Left kidney (tissue), 2 donors: ENCODE data around the gene CHMP4A. TPM values are rescaled to one million over a fixed set of nuclear protein-coding genes. Genes with fewer than 3 reads are reported as not detected.
"Not testable (repeated sequence)": the region's sequence is repeated elsewhere in the genome, so short reads cannot be mapped to it uniquely, and the experiment has no call there.

Source experiments
- DNase-seq: peaks from one replicate; pipeline ENCODE4 v3.0.0-alpha.2; 2013
- polyA plus RNA-seq: library from polyadenylated mRNA; unstranded; fragments of 120-200 nt; gene quantifications from one replicate; pipeline ENCODE4 v1.2.1, GENCODE V29; 2013; ENCODE audit not compliant: insufficient read length

The CHMP4A gene
- polyA plus RNA-seq, 1 donor, result 63.7 TPM

DNA sequence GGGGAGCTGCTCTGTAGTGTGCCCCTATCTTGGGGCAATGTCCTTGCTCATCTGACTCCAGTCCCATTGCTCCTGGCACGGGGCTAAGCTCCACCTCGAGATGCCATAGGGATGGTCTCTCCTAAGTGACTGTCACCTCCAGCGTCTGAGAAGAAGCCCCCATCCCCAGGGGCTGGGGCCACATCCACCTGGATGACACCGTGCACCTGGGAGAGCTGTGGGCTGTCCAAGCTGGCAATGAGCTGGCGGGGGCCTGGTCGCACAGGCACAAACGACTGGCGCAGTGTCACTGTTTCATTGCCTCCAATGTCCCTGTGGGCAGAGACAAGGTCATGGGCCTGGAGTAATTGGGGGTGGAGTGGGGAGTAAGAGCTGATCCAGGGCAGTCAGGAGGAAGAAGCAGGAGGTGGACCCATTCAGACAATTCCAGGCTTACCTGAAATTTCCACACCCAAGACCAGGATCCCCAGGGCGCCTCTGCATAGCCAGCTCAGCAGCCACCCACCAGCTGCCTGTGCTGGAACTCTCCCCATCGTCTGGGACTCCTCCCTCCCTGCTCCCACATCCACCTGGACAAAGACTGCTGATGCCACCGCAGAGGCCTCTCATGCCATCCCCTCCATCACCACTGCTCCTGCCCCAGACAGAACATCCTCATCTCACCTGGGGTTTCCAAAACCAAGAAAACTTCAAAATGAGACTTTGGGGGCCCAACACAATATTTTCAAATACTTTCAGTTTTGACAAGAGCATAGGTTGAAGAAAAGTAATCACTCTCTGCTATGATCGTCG, 36.1 kb upstream of the CHMP4A start:
- no peak for DNase-seq

DNA sequence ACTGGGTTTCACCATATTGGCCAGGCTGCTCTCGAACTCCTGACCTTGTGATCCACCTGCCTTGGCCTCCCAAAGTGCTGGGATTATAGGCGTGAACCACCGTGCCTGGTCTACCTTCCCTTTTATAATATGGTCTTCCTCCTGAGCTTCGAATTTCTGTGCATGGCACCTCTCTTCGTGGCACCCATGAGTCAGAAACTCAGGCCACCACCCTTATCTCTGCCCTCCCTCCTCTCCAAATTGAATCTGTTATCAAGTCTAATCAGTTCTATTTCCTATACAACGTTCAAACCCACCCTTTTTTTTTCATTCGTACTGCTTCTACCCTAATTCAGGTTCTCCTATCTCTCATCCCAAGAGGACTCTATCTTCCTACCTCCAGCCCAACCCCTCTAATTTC, 34.1 kb upstream of the CHMP4A start:
- no peak for DNase-seq

DNA sequence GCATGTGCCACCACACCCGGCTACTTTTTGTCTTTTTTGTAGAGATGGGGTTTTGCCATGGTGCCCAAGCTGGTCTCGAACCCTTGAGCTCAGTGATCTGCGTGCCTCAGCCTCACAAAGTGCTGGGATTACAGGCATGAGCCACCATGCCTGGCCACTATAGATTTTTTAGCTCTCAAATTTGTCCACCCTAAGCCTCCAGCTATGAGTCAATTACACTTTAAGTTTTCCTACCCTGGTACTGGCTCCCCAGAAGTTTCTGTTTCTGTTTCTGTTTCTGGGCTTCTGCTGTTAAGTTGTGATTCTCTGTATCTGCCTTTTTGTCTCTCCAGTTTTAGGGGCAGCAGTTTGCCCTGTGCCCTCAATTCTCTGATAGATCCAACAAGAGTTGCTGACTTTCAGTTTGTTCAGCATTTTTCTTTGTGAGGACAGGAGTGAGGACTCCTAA, 33.5 kb upstream of the CHMP4A start:
- no peak for DNase-seq

- not testable (repeated sequence) for DNase-seq
Observed at GRCh38 chr14:24245350-24245749, 32.1 kb upstream of the CHMP4A start.

- no peak for DNase-seq
Observed at GRCh38 chr14:24243336-24243836, 30.1 kb upstream of the CHMP4A start.

DNA sequence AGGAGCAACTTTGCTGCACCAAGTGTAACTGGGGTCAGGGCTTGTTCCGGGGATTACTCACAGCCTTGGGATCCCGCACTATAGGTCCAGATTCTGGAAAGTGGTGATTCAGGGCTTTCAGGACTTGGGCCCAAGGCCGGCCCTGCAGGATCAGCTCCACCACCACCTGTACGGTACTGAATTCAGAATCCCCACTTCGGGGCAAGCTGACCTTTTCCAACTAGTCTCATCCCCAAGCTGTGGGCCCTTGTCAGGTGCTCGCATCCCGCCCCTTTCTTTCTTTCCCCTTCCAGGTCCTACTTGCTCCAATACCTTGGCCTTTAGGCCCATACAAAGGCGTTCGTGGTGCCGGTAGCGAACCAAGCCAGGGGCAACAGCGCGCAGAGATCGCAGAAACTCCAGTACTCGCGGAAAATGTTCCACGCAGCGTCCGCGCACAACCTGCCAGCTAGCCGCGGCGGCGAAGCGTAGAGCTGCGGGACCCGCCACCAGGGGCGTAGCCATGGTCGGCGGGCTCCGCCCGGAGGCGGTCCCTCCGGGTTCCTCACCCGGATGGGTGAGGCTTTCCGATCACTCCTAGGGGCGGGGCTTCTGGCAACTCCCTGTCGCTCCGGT, 28.6 kb upstream of the CHMP4A start:
- peak; percentile 91 for DNase-seq

- no peak for DNase-seq
Observed at GRCh38 chr14:24240110-24240918, 27.0 kb upstream of the CHMP4A start.

GRCh38 chr14:24238527-24239037, 25.3 kb upstream of the CHMP4A start:
- no peak for DNase-seq

- no peak for DNase-seq
Observed at GRCh38 chr14:24238123-24238522, 24.8 kb upstream of the CHMP4A start.

DNA sequence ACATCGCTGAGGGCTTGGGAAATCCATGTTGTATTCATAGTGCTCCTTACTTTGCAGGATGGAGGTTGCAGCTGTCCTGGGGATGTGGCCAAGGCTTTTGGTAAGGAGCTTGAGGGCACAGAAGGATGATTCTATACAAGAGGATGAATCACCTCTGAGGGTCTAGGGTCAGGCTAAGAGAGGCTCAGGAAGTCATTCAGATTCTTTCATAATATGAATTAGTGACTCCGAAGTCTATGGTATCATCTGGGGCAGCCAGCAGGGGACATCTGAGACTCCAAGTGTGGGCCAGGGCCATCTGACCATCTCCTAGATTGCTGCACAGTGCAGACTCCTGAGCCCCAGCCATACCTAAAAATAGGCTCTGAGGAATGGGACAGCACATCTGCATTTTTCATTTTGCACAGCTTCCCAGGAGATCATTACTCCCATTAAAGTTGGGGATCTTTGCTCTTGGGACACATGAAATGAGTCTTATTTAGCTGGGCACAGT, 24.2 kb upstream of the CHMP4A start:
- DNase-seq, result no peak

- DNase-seq, result no peak
Observed at GRCh38 chr14:24236689-24237462, 23.6 kb upstream of the CHMP4A start.

DNA sequence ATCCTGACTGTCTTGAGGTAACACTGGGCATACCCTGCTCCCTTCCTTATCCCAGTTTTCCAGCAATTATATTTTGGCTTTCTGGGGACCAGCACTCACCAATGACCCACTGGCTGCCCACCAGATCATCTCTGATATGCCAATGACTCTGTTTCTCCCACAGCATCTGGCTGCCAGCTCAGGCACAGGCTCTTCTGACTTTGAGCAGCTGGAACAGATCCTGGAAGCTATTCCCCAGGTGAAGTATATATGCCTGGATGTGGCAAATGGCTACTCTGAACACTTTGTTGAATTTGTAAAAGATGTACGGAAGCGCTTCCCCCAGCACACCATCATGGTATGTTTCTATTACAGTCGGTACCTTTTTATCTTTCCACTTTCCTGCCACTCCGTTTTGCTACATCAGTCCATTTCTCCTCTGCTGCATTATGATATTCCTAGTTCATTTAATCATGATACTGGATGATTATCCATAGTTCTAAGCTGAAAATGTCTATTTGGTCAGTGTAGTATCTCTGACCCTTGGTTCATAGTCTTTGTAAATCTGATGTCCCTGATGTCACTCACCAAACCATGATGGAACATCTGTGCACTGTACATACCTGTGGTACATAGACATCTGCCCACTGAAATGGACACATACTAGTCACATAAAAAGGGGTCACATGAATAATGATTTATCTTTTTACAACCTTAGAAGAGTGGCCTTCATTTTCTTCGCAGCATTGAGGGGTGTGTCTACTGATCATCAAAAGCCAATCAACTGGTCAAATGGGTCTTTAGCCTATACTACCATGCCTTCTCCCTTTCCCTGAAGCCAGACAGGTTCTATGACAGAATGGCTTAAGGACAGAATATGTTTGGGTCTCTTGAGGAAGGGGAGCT, 22.8 kb upstream of the CHMP4A start:
- no peak for DNase-seq

DNA sequence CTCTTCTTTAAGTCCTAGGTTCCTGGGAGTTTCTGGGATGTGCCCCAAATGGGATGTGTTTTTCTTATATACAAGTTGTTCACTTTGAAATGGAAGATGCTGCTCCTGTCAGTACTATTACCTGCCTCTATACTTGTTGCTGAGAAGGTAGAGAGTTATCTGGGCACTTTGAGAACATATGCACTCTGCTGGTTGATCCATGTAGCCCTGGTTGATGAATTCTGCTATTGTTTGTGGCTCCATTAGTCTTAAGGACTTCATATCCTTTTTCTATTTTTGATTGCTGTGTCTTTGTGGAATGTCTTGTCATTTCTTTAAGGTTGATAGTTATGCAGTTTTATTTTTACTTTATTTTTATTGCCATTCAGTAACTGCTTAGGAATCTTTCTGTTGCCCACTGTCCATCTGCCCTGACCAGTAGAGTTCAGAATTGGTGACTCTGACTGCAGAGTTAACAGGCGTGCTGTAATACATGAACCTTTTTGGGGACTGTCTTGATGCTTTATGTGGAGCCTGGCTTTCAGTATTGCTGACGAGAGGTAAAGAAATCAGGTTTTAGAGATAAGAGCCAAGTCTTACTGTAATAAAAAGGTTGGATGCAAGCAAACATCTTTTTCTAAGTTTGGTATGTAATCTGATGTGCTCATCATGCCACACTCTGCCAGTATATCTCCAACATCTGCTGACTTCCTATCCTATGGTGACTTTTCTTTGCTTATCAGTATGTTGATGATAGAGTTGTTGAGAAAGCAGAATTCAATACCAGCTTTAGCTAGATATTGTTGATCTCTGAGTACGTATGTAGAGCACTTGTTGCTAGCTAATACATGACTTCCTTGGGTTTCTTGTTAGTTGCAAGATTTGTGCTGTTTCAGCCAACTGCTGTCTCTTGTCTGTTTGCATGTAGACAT, 21.1 kb upstream of the CHMP4A start:
- no peak for DNase-seq

- no peak for DNase-seq
Observed at GRCh38 chr14:24233538-24233866, 20.2 kb upstream of the CHMP4A start.

- no peak for DNase-seq
Observed at GRCh38 chr14:24232645-24233537, 19.6 kb upstream of the CHMP4A start, which contains the start of gene GMPR2. TSS of gene GMPR2 (plus strand) at chr14:24232929. CDS start at chr14:24233254, 325 bp downstream.

DNA sequence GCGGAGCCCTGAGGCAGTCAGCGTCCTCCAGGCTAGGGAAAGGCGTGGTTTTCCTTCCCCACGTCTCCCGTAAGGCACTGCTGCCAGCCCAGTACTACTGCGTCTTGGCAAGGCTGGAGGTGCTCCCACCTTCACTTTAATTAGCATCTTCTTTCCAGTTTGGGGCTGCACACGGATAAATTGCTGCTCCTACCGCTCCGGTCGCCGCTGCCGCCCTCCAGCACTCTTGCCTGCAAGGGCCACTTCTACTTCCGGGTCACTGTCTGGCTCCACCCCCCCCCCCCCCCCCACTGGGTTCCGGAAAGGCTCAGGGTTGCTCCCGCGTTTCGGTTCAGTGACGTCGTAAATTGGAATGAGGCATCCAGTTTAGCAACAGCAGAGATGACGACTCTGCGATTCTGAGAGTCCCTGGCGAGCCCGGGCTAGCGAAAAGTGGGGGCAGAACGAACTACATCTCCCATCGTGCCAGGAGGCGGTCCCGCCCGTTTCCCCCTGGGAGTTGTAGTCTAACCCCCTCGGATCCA, 18.9 kb upstream of the CHMP4A start, which contains the start of gene NEDD8:
NEDD8 (minus strand) TSS at position 247 of the 524 bp plus-strand sequence; CDS start at position 147, 100 bp downstream.
- DNase-seq, result peak; percentile 85

DNA sequence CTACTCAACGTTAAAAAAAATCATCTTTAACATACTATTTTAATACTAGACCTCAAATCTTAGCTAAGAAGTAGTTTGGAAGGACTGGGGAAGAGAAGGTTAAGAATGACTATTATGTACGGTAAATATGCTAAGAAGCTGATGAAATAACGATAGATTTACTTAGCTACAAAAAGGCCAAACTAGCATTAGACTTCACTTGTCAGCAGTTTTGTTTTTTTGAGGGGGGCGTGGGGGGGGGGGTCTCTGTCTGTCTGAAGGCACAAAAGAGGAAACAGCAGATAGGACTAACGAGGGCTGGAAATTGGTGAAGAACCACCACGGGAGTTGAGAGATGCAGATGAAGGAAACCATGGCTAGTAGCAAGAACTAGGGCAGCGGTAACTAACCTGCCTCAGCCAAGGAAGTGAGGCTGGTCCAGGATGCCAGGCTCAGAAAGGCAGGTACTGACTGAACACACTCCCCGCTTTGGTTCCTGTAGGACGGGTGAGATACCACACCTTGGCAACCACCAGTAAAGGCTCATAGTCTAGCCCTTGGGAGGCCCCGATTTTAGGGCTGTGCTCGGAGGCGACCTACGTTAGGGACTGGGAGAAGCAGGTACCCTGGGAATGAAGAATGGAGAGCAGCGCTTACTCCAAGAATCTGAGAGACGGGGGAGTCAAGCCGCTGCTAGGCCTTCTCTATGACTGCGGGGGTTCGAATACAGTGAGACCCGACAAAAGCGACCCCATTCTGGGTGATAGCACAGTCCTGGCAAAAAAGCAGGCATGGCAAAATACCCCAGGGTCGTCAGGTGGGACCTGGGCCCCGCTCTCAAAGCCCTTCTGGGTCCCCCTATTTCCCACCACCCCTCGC, 18.2 kb upstream of the CHMP4A start:
- DNase-seq, result no peak
